Measurements from ENCODE around the gene INPP5F.

INPP5F gene

DNA sequence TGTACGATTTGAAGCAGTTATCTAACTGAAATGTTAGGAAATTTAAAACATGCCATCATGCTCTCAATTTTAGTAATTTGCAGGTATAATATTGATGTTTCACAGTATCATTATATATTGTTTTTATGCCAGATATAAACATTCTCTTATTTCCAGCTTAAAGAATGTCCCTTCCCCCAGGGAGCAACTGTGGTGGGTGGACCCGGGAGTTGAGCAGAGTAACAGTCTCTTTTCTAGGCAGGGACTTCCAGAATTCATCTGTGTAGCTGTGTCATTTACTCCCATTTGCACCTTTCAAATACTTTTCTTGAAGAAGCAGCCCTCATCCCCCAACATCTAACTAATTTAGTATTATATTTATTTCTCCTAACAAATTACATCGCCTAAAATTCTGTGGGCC is 9.6 kb downstream of the INPP5F start (continued):
- TF ChIP-seq, protein P1, sequence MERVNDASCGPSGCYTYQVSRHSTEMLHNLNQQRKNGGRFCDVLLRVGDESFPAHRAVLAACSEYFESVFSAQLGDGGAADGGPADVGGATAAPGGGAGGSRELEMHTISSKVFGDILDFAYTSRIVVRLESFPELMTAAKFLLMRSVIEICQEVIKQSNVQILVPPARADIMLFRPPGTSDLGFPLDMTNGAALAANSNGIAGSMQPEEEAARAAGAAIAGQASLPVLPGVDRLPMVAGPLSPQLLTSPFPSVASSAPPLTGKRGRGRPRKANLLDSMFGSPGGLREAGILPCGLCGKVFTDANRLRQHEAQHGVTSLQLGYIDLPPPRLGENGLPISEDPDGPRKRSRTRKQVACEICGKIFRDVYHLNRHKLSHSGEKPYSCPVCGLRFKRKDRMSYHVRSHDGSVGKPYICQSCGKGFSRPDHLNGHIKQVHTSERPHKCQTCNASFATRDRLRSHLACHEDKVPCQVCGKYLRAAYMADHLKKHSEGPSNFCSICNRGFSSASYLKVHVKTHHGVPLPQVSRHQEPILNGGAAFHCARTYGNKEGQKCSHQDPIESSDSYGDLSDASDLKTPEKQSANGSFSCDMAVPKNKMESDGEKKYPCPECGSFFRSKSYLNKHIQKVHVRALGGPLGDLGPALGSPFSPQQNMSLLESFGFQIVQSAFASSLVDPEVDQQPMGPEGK (CRISPR knock-in tag; IDR thresholded peaks at IDR 0.05; ENCODE audit: borderline replicate concordance) = no peak

GRCh38 chr10:119736220-119736619 is 10.4 kb downstream of the INPP5F start:
- ATAC-seq = no peak
- TF ChIP-seq ZNF70 (CRISPR knock-in tag; IDR thresholded peaks at IDR 0.05) (no peak), ZNF565 (CRISPR knock-in tag; conservative IDR thresholded peaks at IDR 0.05; ENCODE audit: low read depth) (no peak), RARB (CRISPR knock-in tag; IDR thresholded peaks at IDR 0.05) (no peak)

GRCh38 chr10:119737039-119737663 is 11.3 kb downstream of the INPP5F start:
- ATAC-seq = peak; percentile 22
- TF ChIP-seq OSR1 (CRISPR knock-in tag; IDR thresholded peaks at IDR 0.05) = no peak
- no peak for TF ChIP-seq ESRRG (CRISPR knock-in tag; IDR thresholded peaks at IDR 0.05)
- no peak for TF ChIP-seq ZC3H10 (CRISPR knock-in tag; IDR thresholded peaks at IDR 0.05)
- TF ChIP-seq PPARA (CRISPR knock-in tag; IDR thresholded peaks at IDR 0.05; ENCODE audit: borderline replicate concordance) = no peak
- TF ChIP-seq ISL1 (CRISPR knock-in tag; IDR thresholded peaks at IDR 0.05) = peak; percentile 42
- TF ChIP-seq, protein P1 (CRISPR knock-in tag; IDR thresholded peaks at IDR 0.05; ENCODE audit: borderline replicate concordance) = no peak
- TF ChIP-seq TCF4 (CRISPR knock-in tag; IDR thresholded peaks at IDR 0.05; ENCODE audit: borderline replicate concordance) = peak; percentile 40; the same call in 1 of the 2 replicates
- no peak for TF ChIP-seq ARNTL (CRISPR knock-in tag; IDR thresholded peaks at IDR 0.05; ENCODE audit: borderline replicate concordance, low read depth)
- TF ChIP-seq TSHZ2 (CRISPR knock-in tag; IDR thresholded peaks at IDR 0.05) = no peak
- TF ChIP-seq ZNF565 (CRISPR knock-in tag; conservative IDR thresholded peaks at IDR 0.05; ENCODE audit: low read depth) = no peak
- TF ChIP-seq ZFP30 (CRISPR knock-in tag; IDR thresholded peaks at IDR 0.05) = no peak
- no peak for TF ChIP-seq ZNF8 (CRISPR knock-in tag; IDR thresholded peaks at IDR 0.05)

DNA sequence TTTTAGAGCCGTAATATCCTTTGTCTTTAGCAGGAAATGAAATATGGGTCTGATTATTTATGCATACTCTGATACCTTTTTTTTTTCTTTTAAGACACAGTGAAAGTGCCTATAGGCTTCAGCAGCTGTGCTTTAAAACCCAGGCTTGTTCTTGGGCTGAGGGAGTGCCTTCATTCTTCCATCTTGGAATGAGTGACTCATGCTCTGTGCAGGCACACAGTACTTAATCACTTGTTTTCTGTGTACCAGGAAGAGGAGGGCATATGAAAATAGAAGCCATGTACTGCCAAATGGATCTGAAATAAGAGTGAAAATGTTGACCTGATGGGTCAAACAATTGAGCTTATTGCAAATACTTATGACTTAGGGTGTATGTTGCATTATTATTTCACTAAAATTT is 12.0 kb downstream of the INPP5F start:
- TF ChIP-seq ZNF565 (CRISPR knock-in tag; conservative IDR thresholded peaks at IDR 0.05; ENCODE audit: low read depth) (no peak), BACH2 (CRISPR knock-in tag; IDR thresholded peaks at IDR 0.05; ENCODE audit: borderline replicate concordance) (no peak), PPARA (CRISPR knock-in tag; IDR thresholded peaks at IDR 0.05; ENCODE audit: borderline replicate concordance) (no peak), CSDC2 (CRISPR knock-in tag; IDR thresholded peaks at IDR 0.05) (no peak), TOX (CRISPR knock-in tag; IDR thresholded peaks at IDR 0.05; ENCODE audit: borderline replicate concordance) (no peak), ISL1 (CRISPR knock-in tag; IDR thresholded peaks at IDR 0.05) (no peak), ZFP3 (CRISPR knock-in tag; IDR thresholded peaks at IDR 0.05) (no peak)
- TF ChIP-seq, protein P2, sequence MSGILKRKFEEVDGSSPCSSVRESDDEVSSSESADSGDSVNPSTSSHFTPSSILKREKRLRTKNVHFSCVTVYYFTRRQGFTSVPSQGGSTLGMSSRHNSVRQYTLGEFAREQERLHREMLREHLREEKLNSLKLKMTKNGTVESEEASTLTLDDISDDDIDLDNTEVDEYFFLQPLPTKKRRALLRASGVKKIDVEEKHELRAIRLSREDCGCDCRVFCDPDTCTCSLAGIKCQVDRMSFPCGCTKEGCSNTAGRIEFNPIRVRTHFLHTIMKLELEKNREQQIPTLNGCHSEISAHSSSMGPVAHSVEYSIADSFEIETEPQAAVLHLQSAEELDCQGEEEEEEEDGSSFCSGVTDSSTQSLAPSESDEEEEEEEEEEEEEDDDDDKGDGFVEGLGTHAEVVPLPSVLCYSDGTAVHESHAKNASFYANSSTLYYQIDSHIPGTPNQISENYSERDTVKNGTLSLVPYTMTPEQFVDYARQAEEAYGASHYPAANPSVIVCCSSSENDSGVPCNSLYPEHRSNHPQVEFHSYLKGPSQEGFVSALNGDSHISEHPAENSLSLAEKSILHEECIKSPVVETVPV (CRISPR knock-in tag; IDR thresholded peaks at IDR 0.05) = no peak
- TF ChIP-seq, protein P1 (CRISPR knock-in tag; IDR thresholded peaks at IDR 0.05; ENCODE audit: borderline replicate concordance) = no peak
- ATAC-seq = peak; percentile 98

Data from SK-N-SH treated with all-trans-retinoic acid at 6 μM for 48 hours (cell line).